DND-41 (cell line): Measurements from ENCODE around the gene PNMT.

Experiments used
- ATAC-seq: fragments of 200-7000 bp; cut with Tn5 transposase; 3 replicates; pipeline ENCODE4 v1.9.1; 2021; ENCODE audit warnings: low read depth; ENCODE audit not compliant: insufficient read depth
- DNase-seq: peaks from one replicate; pipeline ENCODE4 v3.0.0-alpha.2; 2020
- H2AFZ ChIP-seq: 2 replicates; pipeline ENCODE4 v1.6.0; 2012; ENCODE audit warnings: low read depth, low read length
- H3K27ac ChIP-seq: 2 replicates; pipeline ENCODE4 v1.5.1; 2012; ENCODE audit warnings: low read length, inconsistent platforms
- H3K27me3 ChIP-seq: fragments of 200-600 bp; sonication (generic); 2 replicates; pipeline ENCODE4 v1.6.0; 2012; ENCODE audit warnings: low read length, mild to moderate bottlenecking, inconsistent platforms; ENCODE audit not compliant: insufficient read depth, poor library complexity
- H3K36me3 ChIP-seq: 2 replicates; pipeline ENCODE4 v1.5.1; 2012; ENCODE audit warnings: low read length, inconsistent platforms; ENCODE audit not compliant: insufficient read depth
- H3K4me1 ChIP-seq: 2 replicates; pipeline ENCODE4 v1.5.1; 2012; ENCODE audit warnings: mild to moderate bottlenecking, low read length; ENCODE audit not compliant: insufficient read depth
- H3K4me2 ChIP-seq: 2 replicates; pipeline ENCODE4 v1.6.0; 2012; ENCODE audit warnings: mild to moderate bottlenecking, moderate library complexity, low read length, inconsistent platforms; ENCODE audit not compliant: insufficient read depth
- H3K4me3 ChIP-seq, 2 experiments: fragments of 200-600 bp in 1 of 2; shearing (Covaris generic) in 1 of 2; 2 replicates each; pipeline ENCODE4 v1.5.1; 2012 to 2016; ENCODE audit warnings: inconsistent platforms in 2 of 2, low read length in 2 of 2, mild to moderate bottlenecking in 2 of 2, low read depth in 1 of 2, moderate library complexity in 1 of 2
- H3K79me2 ChIP-seq: 2 replicates; pipeline ENCODE4 v1.6.0; 2012; ENCODE audit warnings: low read length, inconsistent platforms; ENCODE audit not compliant: insufficient read depth
- H3K9ac ChIP-seq: 2 replicates; pipeline ENCODE4 v1.6.0; 2012; ENCODE audit warnings: low read depth, mild to moderate bottlenecking, inconsistent platforms, low read length, moderate library complexity
- H3K9me3 ChIP-seq: 2 replicates; pipeline ENCODE4 v1.5.1; 2012; ENCODE audit warnings: low read length, moderate library complexity, mild to moderate bottlenecking, inconsistent platforms; ENCODE audit not compliant: insufficient read depth, severe bottlenecking
- H4K20me1 ChIP-seq: 2 replicates; pipeline ENCODE4 v1.6.0; 2012; ENCODE audit warnings: low read length; ENCODE audit not compliant: insufficient read depth
- EZH2 ChIP-seq: IDR thresholded peaks from 3 replicates; pipeline ENCODE4 v1.6.1; 2012; ENCODE audit warnings: borderline replicate concordance, low read depth, mild to moderate bottlenecking, moderate library complexity, low read length, inconsistent platforms; ENCODE audit not compliant: severe bottlenecking
- TF ChIP-seq, protein P1 (sequence below): IDR thresholded peaks from 2 replicates; pipeline ENCODE4 v1.5.1; 2012; ENCODE audit warnings: borderline replicate concordance, low read length, moderate library complexity, mild to moderate bottlenecking; ENCODE audit not compliant: poor library complexity, severe bottlenecking; ENCODE audit errors: extremely low read depth

The PNMT gene

DNA sequence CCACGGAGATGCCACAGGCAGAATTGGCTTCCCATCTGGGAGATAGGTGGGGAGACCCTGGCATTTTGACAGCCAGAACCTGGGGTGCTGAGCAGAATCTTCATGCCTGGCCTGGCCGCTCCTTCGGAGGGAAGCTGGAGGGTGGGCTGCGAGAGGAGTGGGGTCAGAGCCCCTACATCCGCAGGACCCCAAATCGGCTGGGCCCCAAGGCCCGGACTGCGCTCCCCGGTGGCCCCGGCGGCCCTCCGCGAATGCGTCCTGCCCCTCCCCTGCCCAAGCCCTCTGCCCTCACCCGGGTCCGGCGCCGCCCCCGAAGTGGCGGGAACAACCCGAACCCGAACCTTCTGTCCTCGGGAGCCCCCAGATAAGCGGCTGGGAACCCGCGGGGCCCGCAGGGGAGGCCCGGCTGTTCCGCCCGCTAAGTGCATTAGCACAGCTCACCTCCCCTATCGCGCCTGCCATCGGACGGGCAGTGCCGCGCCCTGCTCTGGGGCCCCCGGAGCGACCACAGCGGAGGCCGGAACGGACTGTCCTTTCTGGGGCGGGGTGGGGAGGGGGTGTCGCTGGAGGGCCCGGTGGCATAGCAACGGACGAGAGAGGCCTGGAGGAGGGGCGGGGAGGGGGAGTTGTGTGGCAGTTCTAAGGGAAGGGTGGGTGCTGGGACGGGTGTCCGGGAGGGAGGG is 850 bp upstream of the PNMT start:
- ATAC-seq = no peak
- Histone ChIP-seq H3K4me3 (no peak overlapping the region), H4K20me1 (peaks cover 10% of the 10 kb centered on the region; the same call in 1 of the 2 replicates), H3K36me3 (peaks cover 8% of the 10 kb centered on the region), H3K4me1 (no peaks in the 10 kb centered on the region), H3K9ac (no peak overlapping the region), H3K27ac (no peak overlapping the region), H3K9me3 (no peaks in the 10 kb centered on the region), H3K4me2 (no peak overlapping the region), H3K79me2 (no peaks in the 10 kb centered on the region), H3K27me3 (no peaks in the 10 kb centered on the region), H2AFZ (no peak overlapping the region)
- no peak for DNase-seq
- TF ChIP-seq, protein P1, sequence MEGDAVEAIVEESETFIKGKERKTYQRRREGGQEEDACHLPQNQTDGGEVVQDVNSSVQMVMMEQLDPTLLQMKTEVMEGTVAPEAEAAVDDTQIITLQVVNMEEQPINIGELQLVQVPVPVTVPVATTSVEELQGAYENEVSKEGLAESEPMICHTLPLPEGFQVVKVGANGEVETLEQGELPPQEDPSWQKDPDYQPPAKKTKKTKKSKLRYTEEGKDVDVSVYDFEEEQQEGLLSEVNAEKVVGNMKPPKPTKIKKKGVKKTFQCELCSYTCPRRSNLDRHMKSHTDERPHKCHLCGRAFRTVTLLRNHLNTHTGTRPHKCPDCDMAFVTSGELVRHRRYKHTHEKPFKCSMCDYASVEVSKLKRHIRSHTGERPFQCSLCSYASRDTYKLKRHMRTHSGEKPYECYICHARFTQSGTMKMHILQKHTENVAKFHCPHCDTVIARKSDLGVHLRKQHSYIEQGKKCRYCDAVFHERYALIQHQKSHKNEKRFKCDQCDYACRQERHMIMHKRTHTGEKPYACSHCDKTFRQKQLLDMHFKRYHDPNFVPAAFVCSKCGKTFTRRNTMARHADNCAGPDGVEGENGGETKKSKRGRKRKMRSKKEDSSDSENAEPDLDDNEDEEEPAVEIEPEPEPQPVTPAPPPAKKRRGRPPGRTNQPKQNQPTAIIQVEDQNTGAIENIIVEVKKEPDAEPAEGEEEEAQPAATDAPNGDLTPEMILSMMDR = no peak
- TF ChIP-seq EZH2 = no peak

DNA sequence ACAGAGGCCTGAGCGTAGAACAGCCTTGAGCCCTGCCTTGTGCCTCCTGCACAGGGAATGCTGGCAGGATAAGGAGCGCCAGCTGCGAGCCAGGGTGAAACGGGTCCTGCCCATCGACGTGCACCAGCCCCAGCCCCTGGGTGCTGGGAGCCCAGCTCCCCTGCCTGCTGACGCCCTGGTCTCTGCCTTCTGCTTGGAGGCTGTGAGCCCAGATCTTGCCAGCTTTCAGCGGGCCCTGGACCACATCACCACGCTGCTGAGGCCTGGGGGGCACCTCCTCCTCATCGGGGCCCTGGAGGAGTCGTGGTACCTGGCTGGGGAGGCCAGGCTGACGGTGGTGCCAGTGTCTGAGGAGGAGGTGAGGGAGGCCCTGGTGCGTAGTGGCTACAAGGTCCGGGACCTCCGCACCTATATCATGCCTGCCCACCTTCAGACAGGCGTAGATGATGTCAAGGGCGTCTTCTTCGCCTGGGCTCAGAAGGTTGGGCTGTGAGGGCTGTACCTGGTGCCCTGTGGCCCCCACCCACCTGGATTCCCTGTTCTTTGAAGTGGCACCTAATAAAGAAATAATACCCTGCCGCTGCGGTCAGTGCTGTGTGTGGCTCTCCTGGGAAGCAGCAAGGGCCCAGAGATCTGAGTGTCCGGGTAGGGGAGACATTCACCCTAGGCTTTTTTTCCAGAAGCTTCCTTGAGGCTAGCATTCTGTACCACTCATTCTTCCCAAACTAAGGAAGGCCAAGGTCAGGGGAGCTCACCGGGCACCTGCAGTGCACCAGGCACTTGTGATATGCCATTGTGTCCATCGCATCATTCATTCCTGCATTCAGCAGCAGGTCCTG is 1.9 kb downstream of the PNMT start:
- H4K20me1 ChIP-seq = peaks cover 7% of the 10 kb centered on the region; the same call in 1 of the 2 replicates
- H3K27me3 ChIP-seq = no peaks in the 10 kb centered on the region
- H3K27ac ChIP-seq = no peak overlapping the region
- H3K4me1 ChIP-seq = no peaks in the 10 kb centered on the region
- H3K36me3 ChIP-seq = no peaks in the 10 kb centered on the region
- H3K79me2 ChIP-seq = no peaks in the 10 kb centered on the region
- no peak for ATAC-seq
- TF ChIP-seq, protein P1 = no peak
- TF ChIP-seq EZH2 = no peak
- H3K4me3 ChIP-seq = no peak overlapping the region
- H3K4me2 ChIP-seq = no peak overlapping the region
- no peak for DNase-seq
- no peak overlapping the region for H3K9ac ChIP-seq
- no peak overlapping the region for H2AFZ ChIP-seq
- no peaks in the 10 kb centered on the region for H3K9me3 ChIP-seq

- Histone ChIP-seq H3K4me3 (no peak overlapping the region), H3K4me2 (no peak overlapping the region), H3K4me1 (no peaks in the 10 kb centered on the region), H3K9ac (no peak overlapping the region), H3K79me2 (no peaks in the 10 kb centered on the region), H3K9me3 (no peaks in the 10 kb centered on the region), H3K27me3 (no peaks in the 10 kb centered on the region), H3K36me3 (no peaks in the 10 kb centered on the region), H3K27ac (no peak overlapping the region), H4K20me1 (peaks cover 5% of the 10 kb centered on the region; the same call in 1 of the 2 replicates), H2AFZ (no peak overlapping the region)
- DNase-seq (no peak), ATAC-seq (no peak)
- TF ChIP-seq EZH2 = no peak
- TF ChIP-seq, protein P1 = no peak
Measured at GRCh38 chr17:39670746-39671145, 2.5 kb downstream of the PNMT start.
